Spleen (tissue), 11 donors: ENCODE results near the gene BTBD7. TPM values are rescaled to one million over a fixed set of nuclear protein-coding genes. Genes with fewer than 3 reads are reported as not detected.

Source experiments
- DNase-seq: peaks from one replicate; pipeline ENCODE4 v3.0.0-alpha.2; 2020
- H3K27ac ChIP-seq, 8 donors: fragments of 200-600 bp; sonication (generic) in 7 of 8; 1 replicate in 4 of 8; 2 replicates in 4 of 8; pipeline versions ENCODE4 v1.5.0 to v1.8.0; 2016 to 2021; ENCODE audit warnings: inconsistent platforms in 4 of 8, mild to moderate bottlenecking in 4 of 8, moderate library complexity in 1 of 8
- H3K27me3 ChIP-seq, 7 donors: fragments of 200-600 bp; sonication (generic) in 6 of 7; replicated peaks in 1 of 7; 1 replicate in 4 of 7; 2 replicates in 3 of 7; pipeline versions ENCODE4 v1.5.0 to v1.8.0; 2016 to 2021; ENCODE audit warnings: inconsistent platforms in 3 of 7, mild to moderate bottlenecking in 1 of 7
- H3K36me3 ChIP-seq, 6 donors: fragments of 200-600 bp; sonication (generic) in 5 of 6; 1 replicate in 4 of 6; 2 replicates in 2 of 6; pipeline versions ENCODE4 v1.5.0 to v1.8.0; 2016 to 2021; ENCODE audit warnings: inconsistent platforms in 2 of 6
- H3K4me1 ChIP-seq, 6 donors: fragments of 200-600 bp; sonication (generic) in 5 of 6; 1 replicate in 3 of 6; 2 replicates in 3 of 6; pipeline versions ENCODE4 v1.5.0 to v1.8.0; 2016 to 2021; ENCODE audit warnings: inconsistent platforms in 3 of 6
- H3K4me3 ChIP-seq, 8 donors: fragments of 200-600 bp; sonication (generic) in 7 of 8; 1 replicate in 4 of 8; 2 replicates in 4 of 8; pipeline versions ENCODE4 v1.5.0 to v1.8.0; 2016 to 2021; ENCODE audit warnings: inconsistent platforms in 4 of 8, mild to moderate bottlenecking in 4 of 8, moderate library complexity in 2 of 8
- H3K9me3 ChIP-seq, 8 donors: fragments of 200-600 bp; sonication (generic) in 7 of 8; 1 replicate in 4 of 8; 2 replicates in 4 of 8; pipeline versions ENCODE4 v1.5.0 to v1.8.0; 2016 to 2021; ENCODE audit warnings: inconsistent platforms in 4 of 8
- CTCF ChIP-seq, 11 experiments: fragments of 200-600 bp in 7 of 11; fragments of 450-650 bp in 4 of 11; sonication (generic) in 4 of 11; IDR thresholded peaks in 8 of 11; conservative IDR thresholded peaks in 3 of 11; 1 replicate in 7 of 11; 2 replicates in 4 of 11; pipeline versions ENCODE4 v1.4.0 to v1.8.0; 2016 to 2021; ENCODE audit warnings: antibody characterized with exemption in 11 of 11, inconsistent platforms in 4 of 11, mild to moderate bottlenecking in 1 of 11
- POLR2A ChIP-seq, 3 donors: fragments of 450-650 bp; IDR thresholded peaks; one replicate each; pipeline ENCODE4 v1.5.1; 2017; ENCODE audit warnings: antibody characterized with exemption in 3 of 3, mild to moderate bottlenecking in 1 of 3
- POLR2AphosphoS5 ChIP-seq, 3 donors: sonication (generic); formaldehyde crosslinking; IDR thresholded peaks; one replicate each; pipeline ENCODE4 v1.5.1; 2017; ENCODE audit warnings: antibody characterized with exemption in 3 of 3
- WGBS, 5 donors: extraction: QIAGEN DNeasy Blood & Tissue Kit in 3 of 5; methylation state at CpG; one replicate each; pipeline versions ENCODE4 v1.1.5 to v1.1.7; 2013 to 2018; 5-methylcytosine and 5-hydroxymethylcytosine counted together
- intact Hi-C: fragments of 100-400 bp; cut with DNase I; formaldehyde crosslinking; loops from one replicate; pipeline ENCODE4 v1.15.0; 2023; ENCODE audit warnings: low total_unique reads
- polyA plus RNA-seq, 3 donors: library from polyadenylated mRNA; stranded (reverse); fragments of 200-250 nt; gene quantifications; one replicate each; pipeline ENCODE4 v1.2.1, GENCODE V29; 2013
- total RNA-seq, 7 donors: library from RNA; depleted of rRNA in 3 of 7; stranded (reverse); fragments of >200 nt in 3 of 7; fragmentation: NEBNext Ultra II Directional in 4 of 7; extraction: Animal tissue kit (Norgen Biotek cat#: 25700) in 4 of 7; gene quantifications; one replicate each; pipeline versions ENCODE4 v1.1.0 to v1.2.1, GENCODE V29; 2016 to 2021
- donor health status: healthy with polysubstance abuse.
- donor health status: DM: no; HTN: no; CAD: no; lungs with moderate emphysema.
- donor health status: DM: no; HTN: no; CAD: no.
- donor health status: Bipolar disorder and iron deficiency.
- donor health status: healthy.
- donor health status: DM: no; HTN: no; CAD: no.
- donor health status: DM: yes; HTN: yes; CAD: no.

BTBD7 gene
- total and polyA plus RNA-seq, 10 donors = 5.0 to 48.4 (median 29.5) TPM

GRCh38 chr14:93285044-93285443, 47.8 kb downstream of the BTBD7 start:
- Histone ChIP-seq H3K9me3 (no peaks in the 10 kb centered on the region), H3K36me3 (peaks cover 0 to 37% (median 0%) of the 10 kb centered on the region in 6 donors), H3K4me3 (no peak overlapping the region), H3K27ac (no peak overlapping the region), H3K27me3 (no peaks in the 10 kb centered on the region), H3K4me1 (peaks cover 0 to 55% (median 12%) of the 10 kb centered on the region in 6 donors)
- no peak for TF ChIP-seq CTCF (IDR thresholded peaks at IDR 0.05 in 8 of 11, conservative IDR thresholded peaks at IDR 0.05 in 3 of 11)
- no peak for TF ChIP-seq POLR2AphosphoS5 (IDR thresholded peaks at IDR 0.05)
- TF ChIP-seq POLR2A (IDR thresholded peaks at IDR 0.05) = no peak
- no peak for DNase-seq
- intact Hi-C loops = no loop called here
- 58 to 80% (median 65%) methylated on average over 2 of the region's 2 CpGs for WGBS, 5 donors

GRCh38 chr14:93281937-93282336, 50.9 kb downstream of the BTBD7 start:
- H3K27ac ChIP-seq = peak overlapping the region in 2 of 8 donors; percentile 28 to 32
- H3K9me3 ChIP-seq = no peaks in the 10 kb centered on the region
- WGBS, 5 donors = 90 to 100% (median 95%) methylated on average over 1 of the region's 1 CpG
- H3K4me1 ChIP-seq = peaks cover 0 to 32% (median 7%) of the 10 kb centered on the region in 6 donors
- intact Hi-C loops = no loop called here
- no peak for TF ChIP-seq POLR2A (IDR thresholded peaks at IDR 0.05)
- no peak for TF ChIP-seq POLR2AphosphoS5 (IDR thresholded peaks at IDR 0.05)
- no peak for TF ChIP-seq CTCF (IDR thresholded peaks at IDR 0.05 in 8 of 11, conservative IDR thresholded peaks at IDR 0.05 in 3 of 11)
- no peak for DNase-seq
- no peaks in the 10 kb centered on the region for H3K27me3 ChIP-seq
- no peak overlapping the region for H3K4me3 ChIP-seq
- peaks cover 0 to 34% (median 0%) of the 10 kb centered on the region in 6 donors for H3K36me3 ChIP-seq

GRCh38 chr14:93280743-93281142, 52.1 kb downstream of the BTBD7 start:
- intact Hi-C loops = no loop called here
- Histone ChIP-seq H3K4me3 (no peak overlapping the region), H3K27ac (no peak overlapping the region), H3K27me3 (no peaks in the 10 kb centered on the region), H3K36me3 (peaks cover 0 to 27% (median 0%) of the 10 kb centered on the region in 6 donors), H3K9me3 (no peaks in the 10 kb centered on the region), H3K4me1 (peaks cover 0 to 32% (median 7%) of the 10 kb centered on the region in 6 donors)
- no peak for DNase-seq
- WGBS, 5 donors = 94 to 98% (median 96%) methylated on average over 5 of the region's 5 CpGs
- TF ChIP-seq CTCF (IDR thresholded peaks at IDR 0.05 in 8 of 11, conservative IDR thresholded peaks at IDR 0.05 in 3 of 11) (no peak), POLR2AphosphoS5 (IDR thresholded peaks at IDR 0.05) (no peak), POLR2A (IDR thresholded peaks at IDR 0.05) (no peak)

- DNase-seq = no peak
- H3K9me3 ChIP-seq = no peaks in the 10 kb centered on the region
- intact Hi-C loops = no loop called here
- TF ChIP-seq POLR2A (IDR thresholded peaks at IDR 0.05) (no peak), POLR2AphosphoS5 (IDR thresholded peaks at IDR 0.05) (no peak), CTCF (IDR thresholded peaks at IDR 0.05 in 8 of 11, conservative IDR thresholded peaks at IDR 0.05 in 3 of 11) (no peak)
- H3K4me3 ChIP-seq = no peak overlapping the region
- H3K4me1 ChIP-seq = peaks cover 0 to 8% (median 0%) of the 10 kb centered on the region in 6 donors
- H3K27ac ChIP-seq = no peak overlapping the region
- WGBS, 5 donors = 88 to 97% (median 94%) methylated on average over 3 of the region's 3 CpGs
- H3K27me3 ChIP-seq = no peaks in the 10 kb centered on the region
- H3K36me3 ChIP-seq = peaks cover 0 to 42% (median 0%) of the 10 kb centered on the region in 6 donors
Observed at GRCh38 chr14:93276031-93276716, 56.7 kb downstream of the BTBD7 start.
